Islet of Langerhans (tissue), 1 donor: ENCODE measurements around the gene NDUFAF8.

Experiments used
- FAIRE-seq: peaks from one replicate; lab custom pipeline; 2011; peaks lifted over from hg19 to GRCh38; lab: Jason Lieb, UNC

Gene NDUFAF8

GRCh38 chr17:81200695-81201580, 38.2 kb upstream of the NDUFAF8 start:
- FAIRE-seq: no peak

DNA sequence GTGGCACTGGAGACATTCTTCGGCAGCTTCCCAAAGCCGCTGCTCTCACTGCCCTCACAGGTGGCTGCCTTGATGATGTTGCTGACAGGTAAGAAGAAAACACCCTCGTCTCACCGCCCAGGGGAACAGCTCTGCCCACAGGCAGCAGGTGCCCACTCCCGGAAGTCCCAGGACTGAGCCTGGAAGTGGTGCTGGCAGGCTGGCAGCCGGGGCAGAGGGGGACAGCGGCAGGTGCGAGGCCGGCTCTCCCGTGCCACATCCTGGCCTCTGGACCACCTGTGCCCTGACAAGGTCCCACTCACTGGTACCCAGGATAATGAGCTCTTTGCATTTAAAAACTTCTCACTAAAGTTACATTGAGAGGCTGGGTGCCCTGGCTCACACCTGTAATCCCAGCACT, 36.8 kb upstream of the NDUFAF8 start:
- no peak for FAIRE-seq

DNA sequence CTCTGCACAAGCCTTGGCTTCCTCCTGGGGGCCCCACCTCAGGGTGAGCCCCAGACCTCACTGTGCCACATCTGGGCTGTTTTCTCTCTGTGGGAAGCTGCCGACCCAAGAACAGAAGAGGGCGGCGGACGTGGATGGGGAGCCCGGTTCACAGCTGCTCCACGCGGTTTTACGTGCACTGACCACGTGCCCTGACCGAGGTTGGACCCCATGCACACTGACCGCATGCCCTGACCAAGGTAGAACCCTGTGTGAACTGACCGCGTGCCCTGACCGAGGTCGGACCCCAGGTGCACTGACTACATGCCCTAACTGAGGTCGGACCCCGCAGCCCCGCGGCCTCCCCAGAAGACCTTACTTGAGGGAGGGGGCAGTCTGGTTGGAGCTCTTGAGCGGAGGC, 36.0 kb upstream of the NDUFAF8 start:
- no peak for FAIRE-seq

- FAIRE-seq: no peak
Observed at GRCh38 chr17:81204578-81204977, 34.5 kb upstream of the NDUFAF8 start.

DNA sequence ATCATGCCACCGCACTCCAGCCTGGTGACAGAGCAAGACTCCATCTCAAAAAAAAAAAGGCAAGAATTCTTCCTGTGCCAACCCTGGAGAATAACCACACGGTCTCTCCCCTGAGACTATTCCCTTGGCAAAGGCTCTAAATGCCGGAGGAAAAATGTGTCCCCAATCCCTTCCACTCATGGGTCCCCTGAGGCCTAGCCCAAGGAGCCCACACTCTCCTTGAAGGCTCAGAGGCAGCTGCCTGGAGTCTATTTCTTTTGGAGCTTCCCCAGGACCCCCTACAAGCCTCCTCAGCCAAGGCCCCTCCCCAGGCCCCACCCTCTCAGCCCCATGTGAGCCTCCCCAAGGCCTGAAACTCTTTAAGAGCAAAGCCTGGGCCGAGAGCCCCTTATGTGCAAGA, 33.0 kb upstream of the NDUFAF8 start:
- no peak for FAIRE-seq

GRCh38 chr17:81206657-81207056, 32.5 kb upstream of the NDUFAF8 start:
- no peak for FAIRE-seq

GRCh38 chr17:81207610-81208581, 31.2 kb upstream of the NDUFAF8 start:
- no peak for FAIRE-seq

GRCh38 chr17:81208651-81209050, 30.5 kb upstream of the NDUFAF8 start:
- no peak for FAIRE-seq

GRCh38 chr17:81209141-81209540, 30.0 kb upstream of the NDUFAF8 start:
- FAIRE-seq: no peak

- FAIRE-seq: no peak
Observed at GRCh38 chr17:81210466-81210865, 28.7 kb upstream of the NDUFAF8 start.

DNA sequence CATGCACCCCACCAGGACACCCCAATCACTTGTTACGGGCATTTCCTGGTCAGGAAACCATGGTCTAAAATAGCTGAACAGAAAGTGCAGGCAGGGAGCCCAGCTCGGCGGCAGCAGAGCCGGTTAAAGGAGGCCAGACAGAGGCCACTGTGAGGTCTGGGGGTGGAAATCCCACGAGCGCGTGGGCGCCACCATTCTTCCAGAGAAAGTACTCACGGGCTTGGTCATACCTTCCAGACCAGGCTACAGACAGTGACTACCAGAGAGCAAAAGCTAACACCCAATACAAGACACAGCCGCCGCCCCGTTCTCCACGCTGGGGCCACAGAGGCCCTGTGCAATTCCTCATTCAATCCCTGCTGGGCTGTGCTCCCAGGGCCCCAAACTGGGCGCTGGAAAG, 28.2 kb upstream of the NDUFAF8 start:
- no peak for FAIRE-seq

- no peak for FAIRE-seq
Observed at GRCh38 chr17:81212365-81212764, 26.8 kb upstream of the NDUFAF8 start.

GRCh38 chr17:81213978-81214377, 25.1 kb upstream of the NDUFAF8 start:
- no peak for FAIRE-seq

GRCh38 chr17:81217491-81217890, 21.6 kb upstream of the NDUFAF8 start:
- FAIRE-seq: no peak

DNA sequence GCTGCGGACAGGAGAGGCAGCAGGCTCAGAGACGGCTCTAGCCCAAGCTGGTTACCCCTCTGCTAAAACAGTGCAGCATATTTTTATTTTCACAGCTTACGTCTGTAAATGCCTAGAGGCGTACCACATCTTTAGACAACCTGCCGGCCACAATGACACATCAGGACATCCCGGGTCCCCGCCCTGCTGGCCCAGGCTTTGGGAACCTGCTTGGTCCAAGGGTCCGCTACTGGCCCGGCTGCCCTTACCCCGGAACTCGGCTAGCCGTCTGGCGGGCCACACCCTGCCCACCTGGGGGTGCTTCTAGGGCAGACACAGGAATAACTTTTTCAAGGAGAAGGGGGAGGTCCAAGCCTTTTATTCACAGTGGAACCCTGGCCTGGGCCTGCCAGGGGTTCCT, 20.7 kb upstream of the NDUFAF8 start:
- FAIRE-seq: no peak

GRCh38 chr17:81218991-81219390, 20.1 kb upstream of the NDUFAF8 start:
- FAIRE-seq: no peak

- no peak for FAIRE-seq
Observed at GRCh38 chr17:81219476-81220180, 19.5 kb upstream of the NDUFAF8 start.

DNA sequence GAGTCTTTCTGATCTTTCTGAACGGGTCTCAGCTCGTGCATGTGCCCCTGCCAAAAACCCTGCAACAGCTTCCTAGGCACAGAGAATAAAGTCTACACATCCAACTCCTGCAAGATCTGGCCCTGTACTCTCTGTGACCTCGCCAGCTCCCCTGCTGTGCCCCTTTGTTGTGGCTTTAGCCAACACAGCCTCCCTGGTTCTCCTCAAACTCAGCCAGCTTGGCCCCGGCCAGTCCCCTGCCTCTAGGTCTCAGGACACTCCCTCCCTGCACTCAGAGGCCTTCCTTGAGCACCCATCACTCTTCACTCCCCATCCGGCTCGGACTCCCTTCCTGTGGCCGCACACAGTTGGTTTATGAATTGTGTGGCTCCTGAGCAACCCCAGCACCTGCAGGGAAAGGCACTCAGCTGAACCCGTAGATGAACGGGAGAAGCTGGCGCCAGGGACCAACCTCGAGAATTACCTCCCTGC, 17.7 kb upstream of the NDUFAF8 start:
- no peak for FAIRE-seq

DNA sequence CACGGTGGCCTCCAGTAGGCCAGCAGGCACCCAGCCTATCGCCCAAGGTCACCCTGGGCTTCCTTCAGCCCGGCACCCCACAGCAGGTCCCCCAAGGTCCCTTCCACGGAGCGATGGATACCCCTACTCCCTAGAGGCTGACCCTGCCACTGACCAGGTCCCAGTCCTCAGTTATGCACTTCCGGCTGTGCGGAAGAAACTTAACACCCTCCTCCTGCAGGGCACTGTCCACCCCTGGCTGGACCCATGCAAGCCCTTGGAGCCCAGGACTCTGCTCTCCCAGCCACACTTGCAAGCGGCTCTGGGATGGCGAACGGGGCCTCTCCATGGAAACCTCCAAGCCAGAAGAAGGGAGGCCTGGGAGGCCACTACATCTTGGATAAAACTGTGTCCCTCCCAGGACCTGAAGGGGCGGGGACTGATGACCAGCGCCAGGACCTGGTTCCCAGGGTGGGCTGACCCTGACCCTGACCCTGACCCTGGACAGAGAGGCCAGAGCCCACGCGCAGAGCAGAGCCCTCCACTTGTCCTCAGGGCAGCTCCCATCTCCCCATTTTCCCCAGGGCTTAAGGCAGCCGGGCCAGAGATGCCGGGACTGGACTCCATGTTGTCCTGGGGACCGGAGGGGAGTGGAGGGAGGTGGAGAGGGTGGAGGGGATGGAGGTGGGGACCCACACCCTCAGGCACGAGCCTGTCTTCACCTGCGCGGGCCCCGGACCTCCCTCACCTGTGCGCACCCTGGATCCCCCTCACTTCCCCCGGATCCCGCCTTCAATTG, 17.1 kb upstream of the NDUFAF8 start:
- FAIRE-seq: no peak

- FAIRE-seq: no peak
Observed at GRCh38 chr17:81222620-81222905, 16.6 kb upstream of the NDUFAF8 start.

- FAIRE-seq: no peak
Observed at GRCh38 chr17:81222906-81223761, 16.0 kb upstream of the NDUFAF8 start, which contains the start of gene CEP131. Gene CEP131, minus strand, starts transcription at chr17:81222965. Its CDS starts 2,909 bp downstream, at chr17:81220056.
